GM12873 (cell line): Measurements from ENCODE around the gene INPP5A.

ENCODE experiments used
- CTCF ChIP-seq: IDR thresholded peaks from 2 replicates; pipeline ENCODE4 v1.5.1; 2012; ENCODE audit warnings: low read depth, mild to moderate bottlenecking, moderate library complexity, low read length, control low read depth; ENCODE audit not compliant: insufficient read depth; ENCODE audit errors: missing control alignments

INPP5A gene

GRCh38 chr10:132749371-132749795 is 211.8 kb downstream of the INPP5A start:
- TF ChIP-seq CTCF: no peak

GRCh38 chr10:132750936-132751335 is 213.3 kb downstream of the INPP5A start:
- TF ChIP-seq CTCF: no peak

DNA sequence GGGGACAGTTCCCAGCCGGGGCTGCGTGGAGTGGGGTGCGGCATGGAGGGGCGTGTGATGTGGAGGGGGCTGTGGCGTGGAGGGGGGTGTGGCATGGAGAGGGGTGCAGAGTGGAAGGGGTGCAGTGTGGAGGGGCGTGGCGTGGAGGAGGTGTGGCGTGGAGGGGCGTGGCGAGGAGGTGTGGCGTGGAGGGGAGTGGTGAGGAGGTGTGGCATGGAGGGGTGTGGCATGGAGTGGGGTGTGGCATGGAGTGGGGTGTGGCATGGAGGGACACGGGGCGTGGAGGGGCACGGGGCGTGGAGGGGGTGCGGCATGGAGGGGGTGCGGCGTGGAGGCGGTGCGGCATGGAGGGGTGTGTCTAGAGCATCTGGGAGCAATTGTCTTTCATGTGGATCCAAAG is 214.8 kb downstream of the INPP5A start:
- no peak for TF ChIP-seq CTCF

GRCh38 chr10:132752961-132753360 is 215.4 kb downstream of the INPP5A start:
- no peak for TF ChIP-seq CTCF

- no peak for TF ChIP-seq CTCF
Observed at GRCh38 chr10:132753596-132753995, 216.0 kb downstream of the INPP5A start.

DNA sequence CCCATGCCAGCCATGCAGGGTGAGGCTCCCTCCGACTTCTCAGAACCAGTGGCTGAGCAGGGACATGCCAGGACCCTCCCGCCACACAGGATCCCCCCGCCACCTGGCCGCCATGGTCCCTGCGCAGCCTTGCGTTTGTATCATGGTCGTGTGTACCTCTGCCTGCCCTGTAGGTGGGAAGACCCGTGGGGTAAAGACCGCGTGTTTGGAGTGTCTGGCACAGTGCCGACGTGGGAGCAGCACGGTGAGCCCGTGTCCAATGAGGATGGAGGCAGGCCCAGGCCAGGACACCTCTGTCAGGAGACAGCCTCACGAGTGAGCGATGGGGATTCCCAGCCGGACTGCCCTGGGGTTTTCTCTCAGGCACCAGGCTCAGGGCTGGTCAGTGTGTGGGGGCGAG is 216.5 kb downstream of the INPP5A start:
- no peak for TF ChIP-seq CTCF

- no peak for TF ChIP-seq CTCF
Observed at GRCh38 chr10:132755166-132755711, 217.7 kb downstream of the INPP5A start.
